ENCODE measurements around the gene GPAT3. TPM values are rescaled to one million over a fixed set of nuclear protein-coding genes. Genes with fewer than 3 reads are reported as not detected.

GPAT3 gene
- total and polyA plus RNA-seq, 2 of the 8 experiments (the other 6 are each of a cell fraction or from before 2014, with no cell fraction given) = 0.23 to 2.0 TPM

DNA sequence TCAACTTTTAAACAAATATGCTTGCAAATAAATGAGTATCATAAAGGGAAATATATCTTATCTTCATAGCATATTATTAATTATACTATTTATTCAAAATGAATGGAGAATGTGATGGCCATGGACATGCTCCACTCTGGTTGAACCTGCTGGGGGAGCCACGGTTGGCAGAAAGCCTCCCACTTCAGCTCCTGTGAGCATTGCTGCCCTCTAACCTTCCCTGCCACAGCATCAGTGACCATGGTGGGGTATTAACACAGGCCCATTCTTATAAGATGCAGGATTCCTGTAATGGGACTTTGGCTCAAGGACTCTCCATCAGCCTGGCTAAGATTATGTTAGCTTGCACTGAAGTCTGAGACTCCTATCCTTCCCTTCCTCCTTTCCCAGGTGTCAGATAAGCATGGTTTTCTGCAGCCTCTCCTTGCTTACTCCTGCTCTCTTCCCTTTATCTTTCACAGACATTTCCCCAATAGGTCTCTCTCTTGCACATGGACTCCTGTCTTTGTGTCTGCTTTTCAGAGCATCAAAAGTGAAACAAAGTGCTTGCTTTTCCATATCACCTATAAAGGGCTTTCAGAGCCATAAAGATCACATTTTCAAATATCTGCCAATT is 46.1 kb upstream of the GPAT3 start:
- Histone ChIP-seq H3K79me2 (ENCODE audit: control insufficient read depth in 1 of 2, insufficient read depth in 2 of 2, low read length in 2 of 2) (no peaks in the 10 kb centered on the region), H2BK120ac (replicated peaks; ENCODE audit: low read depth, low read length) (no peak overlapping the region), H3K27me3 (replicated peaks in 1 of 4; ENCODE audit: control insufficient read depth in 3 of 4, extremely low read depth in 1 of 4, insufficient read depth in 3 of 4, low read length in 3 of 4) (no peaks in the 10 kb centered on the region), H2BK12ac (ENCODE audit: low read depth, low read length) (0 out of 2 replicates have a peak overlapping the region, but pooled peaks have one; percentile 29), H3K56ac (replicated peaks; ENCODE audit: insufficient read length, low read depth, low read length) (no peak overlapping the region), H4K20me1 (replicated peaks in 1 of 2; ENCODE audit: control insufficient read depth in 1 of 2, insufficient read depth in 2 of 2, low read length in 2 of 2) (no peaks in the 10 kb centered on the region), H4K8ac (ENCODE audit: extremely low read depth, insufficient read depth, low read length) (no peak overlapping the region), H4K5ac (ENCODE audit: insufficient read length, low read depth, low read length) (no peak overlapping the region), H2AFZ (ENCODE audit: low read length) (0 out of 2 replicates have a peak overlapping the region, but pooled peaks have one; percentile 78), H3K4me3 (ENCODE audit: extremely low read depth in 1 of 4, insufficient read depth in 2 of 4, low read depth in 3 of 4, low read length in 4 of 4) (no peak overlapping the region), H3K18ac (ENCODE audit: extremely low read depth, low read length) (no peak overlapping the region), H4K91ac (replicated peaks; ENCODE audit: insufficient read length, low read length) (no peak overlapping the region), H2AK5ac (ENCODE audit: low read depth, low read length) (no peak overlapping the region), H2BK5ac (ENCODE audit: low read depth, low read length) (no peak overlapping the region), H3K14ac (ENCODE audit: insufficient read length) (no peak overlapping the region), H3K9me3 (ENCODE audit: insufficient read depth in 2 of 2, low read depth in 1 of 2, low read length in 1 of 2) (no peaks in the 10 kb centered on the region), H3K79me1 (ENCODE audit: low read depth, low read length) (no peaks in the 10 kb centered on the region), H3K23me2 (ENCODE audit: low read depth, low read length) (0 out of 2 replicates have a peak, but pooled peaks cover 3% of the 10 kb centered on the region), H3K4me1 (replicated peaks in 1 of 4; ENCODE audit: control insufficient read depth in 3 of 4, insufficient read depth in 4 of 4, low read length in 3 of 4) (peaks cover 0 to 2% (median 0%) of the 10 kb centered on the region in 4 experiments; a peak in 2 of 7 replicates), H3K9ac (replicated peaks in 1 of 4; ENCODE audit: extremely low read depth in 1 of 4, low read depth in 3 of 4, low read length in 3 of 4) (no peak overlapping the region), H2BK20ac (ENCODE audit: low read length) (no peak overlapping the region), H3K4me2 (ENCODE audit: insufficient read depth in 1 of 2, low read depth in 2 of 2, low read length in 2 of 2) (no peak overlapping the region), H3K36me3 (ENCODE audit: control insufficient read depth in 2 of 4, insufficient read depth in 4 of 4, low read length in 3 of 4) (no peaks in the 10 kb centered on the region), H3K27ac (ENCODE audit: low read depth, low read length) (no peak overlapping the region), H2BK15ac (ENCODE audit: low read length) (no peak overlapping the region), H3K4ac (replicated peaks; ENCODE audit: insufficient read length, low read depth, low read length) (no peak overlapping the region), H3K23ac (ENCODE audit: insufficient read length) (no peak overlapping the region)
- 45% methylated on average over 1 of the region's 1 CpG; no CpG with 5 or more reads in 1 of the 2 experiments for WGBS, 2 experiments (ENCODE audit: extremely low coverage in 1 of 2, insufficient coverage in 1 of 2, insufficient read length in 1 of 2, insufficient replicate concordance in 2 of 2, low coverage in 1 of 2, low lambda C conversion rate in 2 of 2, missing lambda C conversion rate in 1 of 2)
- no peak for TF ChIP-seq SP4 (IDR thresholded peaks at IDR 0.05; ENCODE audit: low read length)
- TF ChIP-seq, protein P1, sequence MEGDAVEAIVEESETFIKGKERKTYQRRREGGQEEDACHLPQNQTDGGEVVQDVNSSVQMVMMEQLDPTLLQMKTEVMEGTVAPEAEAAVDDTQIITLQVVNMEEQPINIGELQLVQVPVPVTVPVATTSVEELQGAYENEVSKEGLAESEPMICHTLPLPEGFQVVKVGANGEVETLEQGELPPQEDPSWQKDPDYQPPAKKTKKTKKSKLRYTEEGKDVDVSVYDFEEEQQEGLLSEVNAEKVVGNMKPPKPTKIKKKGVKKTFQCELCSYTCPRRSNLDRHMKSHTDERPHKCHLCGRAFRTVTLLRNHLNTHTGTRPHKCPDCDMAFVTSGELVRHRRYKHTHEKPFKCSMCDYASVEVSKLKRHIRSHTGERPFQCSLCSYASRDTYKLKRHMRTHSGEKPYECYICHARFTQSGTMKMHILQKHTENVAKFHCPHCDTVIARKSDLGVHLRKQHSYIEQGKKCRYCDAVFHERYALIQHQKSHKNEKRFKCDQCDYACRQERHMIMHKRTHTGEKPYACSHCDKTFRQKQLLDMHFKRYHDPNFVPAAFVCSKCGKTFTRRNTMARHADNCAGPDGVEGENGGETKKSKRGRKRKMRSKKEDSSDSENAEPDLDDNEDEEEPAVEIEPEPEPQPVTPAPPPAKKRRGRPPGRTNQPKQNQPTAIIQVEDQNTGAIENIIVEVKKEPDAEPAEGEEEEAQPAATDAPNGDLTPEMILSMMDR (IDR thresholded peaks at IDR 0.05; ENCODE audit: control extremely low read depth in 1 of 3, insufficient read depth in 1 of 3, low read depth in 1 of 3, low read length in 3 of 3) = peak in 2 of 3 experiments; percentile 9 to 20; a peak in 2 of 4 replicates
- ChIA-PET CTCF (ENCODE audit: partially characterized antibody) (interaction anchor here (0.7 to 2.5 kb wide), 15 partner anchors 10 to 164 kb away, joined by 3 to 14 read pairs (median 4); partner anchors contain the start of gene HELQ), POLR2A (ENCODE audit: partially characterized antibody) (no interaction called here)
- DNase-seq (ENCODE audit: low read depth in 1 of 2, low spot score in 2 of 2) (no peak), FAIRE-seq (no peak)

Data from H1 (cell line).